Endothelial cell of umbilical vein (primary cell): ENCODE results near the gene NXNL2. TPM values are rescaled to one million over a fixed set of nuclear protein-coding genes. Genes with fewer than 3 reads are reported as not detected.

Experiments used
- BruUV-seq: library from RNA; stranded (reverse); fragments of 400-500 nt; replicated peaks from 2 replicates; lab custom pipeline; 2021; lab: Mats Ljungman, UMichigan
- CTCF ChIA-PET: fragments of 300-600, 350-600 bp; sonication (Branson Sonifier 250); formaldehyde crosslinking; loops from one replicate; lab custom pipeline; 2021; ENCODE audit warnings: antibody characterized with exemption, inconsistent platforms; lab: Charles Lee
- POLR2A ChIA-PET: fragments of 300-600, 350-600 bp; sonication (Branson Sonifier 250); formaldehyde crosslinking; loops from one replicate; lab custom pipeline; 2021; ENCODE audit warnings: antibody characterized with exemption, inconsistent platforms; lab: Charles Lee
- DNase-seq: peaks from one replicate; pipeline ENCODE4 v3.0.0-alpha.2; 2011; ENCODE audit warnings: low read depth, low spot score
- FAIRE-seq: peaks from 2 replicates; lab custom pipeline; 2011; peaks lifted over from hg19 to GRCh38; lab: Jason Lieb, UNC
- H2AFZ ChIP-seq: 2 replicates; pipeline ENCODE4 v1.6.0; 2012; ENCODE audit warnings: low read depth, low read length, control low read depth, inconsistent platforms
- H3K27ac ChIP-seq: 2 replicates; pipeline ENCODE4 v1.5.1; 2011; ENCODE audit warnings: low read depth, mild to moderate bottlenecking, control low read depth, low read length, moderate library complexity; ENCODE audit not compliant: insufficient read depth
- H3K27me3 ChIP-seq, 2 experiments: 2 replicates each; pipeline versions ENCODE4 v1.6.0 to v1.6.1; 2011; ENCODE audit warnings: low read length in 2 of 2, mixed read lengths in 1 of 2; ENCODE audit not compliant: control insufficient read depth in 2 of 2, insufficient read depth in 2 of 2
- H3K36me3 ChIP-seq, 2 experiments: 2 replicates in 1 of 2; 3 replicates in 1 of 2; pipeline ENCODE4 v1.5.1; 2011; ENCODE audit warnings: low read length in 2 of 2, mild to moderate bottlenecking in 1 of 2, moderate library complexity in 1 of 2; ENCODE audit not compliant: control insufficient read depth in 2 of 2, insufficient read depth in 2 of 2; ENCODE audit errors: extremely low read depth in 1 of 2
- H3K4me1 ChIP-seq: 3 replicates; pipeline ENCODE4 v1.5.1; 2011; ENCODE audit warnings: mild to moderate bottlenecking, low read length; ENCODE audit not compliant: control insufficient read depth, insufficient read depth; ENCODE audit errors: extremely low read depth
- H3K4me2 ChIP-seq: 2 replicates; pipeline ENCODE4 v1.6.1; 2011; ENCODE audit warnings: low read length, control low read depth, mixed read lengths; ENCODE audit not compliant: insufficient read depth
- H3K4me3 ChIP-seq, 3 experiments: fragments of 200-600 bp in 1 of 3; sonication (generic), shearing (Covaris generic) in 1 of 3; replicated peaks in 1 of 3; 2 replicates each; pipeline ENCODE4 v1.5.1; 2011 to 2016; ENCODE audit warnings: control low read depth in 3 of 3, low read length in 3 of 3, mild to moderate bottlenecking in 2 of 3, inconsistent platforms in 1 of 3, low read depth in 1 of 3, moderate library complexity in 1 of 3; ENCODE audit not compliant: insufficient read depth in 1 of 3
- H3K79me2 ChIP-seq: 2 replicates; pipeline ENCODE4 v1.6.0; 2012; ENCODE audit warnings: low read length, inconsistent platforms; ENCODE audit not compliant: control insufficient read depth, insufficient read depth
- H3K9ac ChIP-seq: replicated peaks from 2 replicates; pipeline ENCODE3; 2011; ENCODE audit warnings: low read length, control low read depth; ENCODE audit not compliant: insufficient read depth; ENCODE audit errors: extremely low read depth
- H3K9me1 ChIP-seq: replicated peaks from 3 replicates; pipeline ENCODE4 v1.6.0; 2011; ENCODE audit warnings: mild to moderate bottlenecking, low read length; ENCODE audit not compliant: control insufficient read depth, insufficient read depth; ENCODE audit errors: extremely low read depth
- H3K9me3 ChIP-seq: replicated peaks from 2 replicates; pipeline ENCODE4 v1.5.1; 2012; ENCODE audit warnings: low read length, inconsistent platforms; ENCODE audit not compliant: control insufficient read depth, insufficient read depth
- H4K20me1 ChIP-seq: replicated peaks from 2 replicates; pipeline ENCODE3; 2011; ENCODE audit warnings: mild to moderate bottlenecking, low read length; ENCODE audit not compliant: control insufficient read depth, insufficient read depth; ENCODE audit errors: extremely low read depth
- CTCF ChIP-seq, 2 donors: IDR thresholded peaks; 1 replicate in 1 of 2; 2 replicates in 1 of 2; pipeline ENCODE4 v1.5.1; 2011; ENCODE audit warnings: low read length in 2 of 2, mild to moderate bottlenecking in 2 of 2, moderate library complexity in 2 of 2, control low read depth in 1 of 2, inconsistent platforms in 1 of 2, low read depth in 1 of 2; ENCODE audit not compliant: insufficient read depth in 1 of 2; ENCODE audit errors: extremely low read depth in 1 of 2
- FOS ChIP-seq: IDR thresholded peaks from 2 replicates; pipeline ENCODE4 v1.6.1; 2011; ENCODE audit warnings: mild to moderate bottlenecking, low read length, moderate library complexity, borderline replicate concordance; ENCODE audit not compliant: insufficient read depth
- GATA2 ChIP-seq: IDR thresholded peaks from 2 replicates; pipeline ENCODE4 v1.7.0; 2011; ENCODE audit warnings: low read depth, mild to moderate bottlenecking, moderate library complexity, mixed read lengths, low read length; ENCODE audit not compliant: insufficient read length, insufficient read depth
- MAX ChIP-seq: IDR thresholded peaks from 2 replicates; pipeline ENCODE4 v1.6.1; 2011; ENCODE audit not compliant: insufficient read depth, insufficient read length
- MYC ChIP-seq: IDR thresholded peaks from one replicate; pipeline ENCODE4 v1.6.1; 2011; ENCODE audit warnings: mild to moderate bottlenecking, low read depth, low read length
- POLR2AphosphoS5 ChIP-seq: IDR thresholded peaks from 2 replicates; pipeline ENCODE4 v1.6.1; 2012; ENCODE audit warnings: low read depth, mild to moderate bottlenecking, control low read depth, low read length, moderate library complexity; ENCODE audit not compliant: insufficient read depth
- dilution Hi-C: fragments of 300-500 bp; cut with MboI; formaldehyde crosslinking; loops from one replicate; pipeline ENCODE4 v1.15.0; 2019; ENCODE audit warnings: low sequenced_read_pairs; ENCODE audit not compliant: extremely low pct_ligation_motif_present
- intact Hi-C: fragments of 100-400 bp; cut with micrococcal nuclease; formaldehyde crosslinking; loops from one replicate; pipeline ENCODE4 v1.10.0; 2022
- polyA plus RNA-seq, 4 experiments: library from polyadenylated mRNA; depleted of rRNA in 3 of 4; stranded (reverse) in 3 of 4; unstranded in 1 of 4; fragments of >200 nt; gene quantifications; 2 replicates each; pipeline versions ENCODE4 v1.2.1 to v1.2.3, GENCODE V29; 2011 to 2012; ENCODE audit warnings: missing spikeins in 1 of 4
- total RNA-seq: library from RNA; stranded (reverse); gene quantifications from 2 replicates; pipeline ENCODE4 v1.2.3, GENCODE V29; 2021

The NXNL2 gene
- total and polyA plus RNA-seq, 2 donors (not counting 3 experiments of a cell fraction or from before 2014, with no cell fraction given) = 0.14 TPM; not detected in 1

DNA sequence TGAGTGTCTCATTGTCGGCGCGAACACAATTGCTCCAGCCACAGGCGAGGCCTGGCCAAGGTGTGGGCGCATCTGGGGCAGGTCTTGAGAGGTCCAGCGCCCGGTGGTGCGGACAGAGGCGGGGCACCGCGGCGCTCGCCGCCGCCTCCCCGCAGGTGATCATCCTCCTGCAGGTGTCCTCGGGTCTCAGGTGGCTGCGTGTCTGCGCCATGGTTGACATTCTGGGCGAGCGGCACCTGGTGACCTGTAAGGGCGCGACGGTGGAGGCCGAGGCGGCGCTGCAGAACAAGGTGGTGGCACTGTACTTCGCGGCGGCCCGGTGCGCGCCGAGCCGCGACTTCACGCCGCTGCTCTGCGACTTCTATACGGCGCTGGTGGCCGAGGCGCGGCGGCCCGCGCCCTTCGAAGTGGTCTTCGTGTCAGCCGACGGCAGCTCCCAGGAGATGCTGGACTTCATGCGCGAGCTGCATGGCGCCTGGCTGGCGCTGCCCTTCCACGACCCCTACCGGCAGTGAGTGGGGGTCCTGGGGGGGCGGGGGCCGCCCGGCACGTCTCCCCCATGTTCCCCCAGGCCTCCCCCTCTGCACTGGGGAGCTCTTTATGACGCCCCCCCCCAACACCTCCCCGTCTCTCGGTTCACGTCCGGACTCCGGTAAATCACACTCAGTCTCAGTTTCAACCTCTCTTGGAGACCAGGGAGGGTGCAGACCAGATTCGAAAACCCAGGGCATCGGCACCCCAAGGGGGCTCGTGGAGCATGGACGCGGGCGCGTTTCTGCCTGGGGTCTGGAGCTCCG, 446 bp downstream of the NXNL2 start:
- dilution Hi-C loops (no loop called here), intact Hi-C loops (loop anchor here (1.0 to 5.0 kb wide), 2 partner anchors 42 to 147 kb away; partner anchors contain the start of gene SPIN1)
- BruUV-seq = no TSS peak
- Histone ChIP-seq H3K4me3 (peak overlapping the region; percentile 11 to 49 (median 13)), H4K20me1 (no peaks in the 10 kb centered on the region), H2AFZ (peak overlapping the region; percentile 71), H3K36me3 (no peaks in the 10 kb centered on the region), H3K27me3 (peaks cover 16 to 23% of the 10 kb centered on the region in 2 experiments), H3K27ac (no peak overlapping the region), H3K79me2 (no peaks in the 10 kb centered on the region), H3K9me1 (no peaks in the 10 kb centered on the region), H3K9me3 (no peaks in the 10 kb centered on the region), H3K9ac (no peak overlapping the region), H3K4me2 (peak overlapping the region; percentile 58), H3K4me1 (peaks cover 5% of the 10 kb centered on the region)
- FAIRE-seq (no peak), DNase-seq (no peak)
- TF ChIP-seq GATA2 (no peak), MAX (no peak), CTCF (IDR thresholded peaks at IDR 0.05; ENCODE audit: extremely low read depth in 1 of 2, insufficient read depth in 1 of 2, low read depth in 1 of 2, low read length in 2 of 2) (no peak), MYC (no peak), POLR2AphosphoS5 (no peak), FOS (no peak)
- POLR2A ChIA-PET = no interaction called here
- CTCF ChIA-PET = interaction anchor here (0.6 kb wide), 1 partner anchor 96 kb away, joined by 5 read pairs; no protein-coding TSS in a partner anchor
